HG03039 (cell line): ENCODE results near the gene TPSG1.
"Not testable (repeated sequence)": the region's sequence is repeated elsewhere in the genome, so short reads cannot be mapped to it uniquely, and the experiment has no call there.

ENCODE experiments used
- ATAC-seq: cut with Tn5 transposase; IDR thresholded peaks from one replicate; pipeline ENCODE4 v1.9.1; 2021; ENCODE audit warnings: mild to moderate bottlenecking, moderate library complexity; ENCODE audit not compliant: unreplicated experiment

Gene TPSG1

DNA sequence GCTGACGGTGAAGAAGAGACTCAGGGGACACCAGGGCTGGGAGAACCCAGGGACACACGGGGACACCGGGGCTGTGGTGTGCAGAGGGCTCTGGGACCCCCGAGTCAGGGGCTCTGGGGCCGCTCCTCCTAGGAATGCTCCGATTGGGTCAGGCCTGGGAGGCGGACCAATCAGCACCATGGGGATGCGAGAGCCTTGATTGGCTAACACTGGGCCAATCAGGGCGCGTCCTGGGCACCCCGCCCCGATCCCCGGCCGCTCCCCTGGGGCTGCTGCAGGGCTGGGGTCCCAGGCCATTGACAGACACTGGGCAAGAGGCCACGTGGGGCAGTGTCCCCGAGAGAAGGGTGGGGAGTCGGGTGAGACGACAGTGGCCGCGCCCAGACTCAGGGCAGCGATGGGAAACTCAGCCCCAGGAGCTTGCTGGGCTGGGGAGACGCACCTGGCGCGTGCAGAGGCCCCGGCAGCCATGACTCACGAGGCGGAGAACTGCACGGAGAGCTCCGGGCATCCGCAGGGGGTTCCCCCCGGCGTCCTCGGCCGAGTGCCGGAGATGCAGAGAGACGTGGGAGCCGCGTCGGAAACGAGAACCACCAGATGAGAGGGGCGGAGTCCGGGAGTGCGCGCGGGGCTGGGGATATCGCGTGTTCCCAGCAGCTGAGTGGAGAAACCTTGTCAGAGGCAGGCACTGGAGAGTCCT, 7.1 kb upstream of the TPSG1 start:
- ATAC-seq = not testable (repeated sequence)

DNA sequence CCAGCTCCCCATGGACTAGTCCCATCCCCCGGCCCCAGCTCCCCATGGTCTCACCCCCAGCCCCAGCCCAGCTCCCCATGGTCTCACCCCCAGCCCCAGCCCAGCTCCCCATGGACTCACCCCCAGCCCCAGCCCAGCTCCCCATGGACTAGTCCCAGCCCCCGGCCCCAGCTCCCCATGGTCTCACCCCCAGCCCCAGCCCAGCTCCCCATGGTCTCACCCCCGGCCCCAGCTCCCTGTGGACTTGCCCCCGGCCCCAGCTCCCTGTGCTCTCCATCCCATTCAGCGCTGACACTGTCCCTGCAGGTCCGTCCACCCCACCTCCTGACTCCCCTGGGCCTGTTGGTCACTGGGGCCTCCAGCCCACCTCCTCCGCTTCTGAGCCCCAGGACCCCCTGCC, 6.2 kb upstream of the TPSG1 start:
- not testable (repeated sequence) for ATAC-seq

DNA sequence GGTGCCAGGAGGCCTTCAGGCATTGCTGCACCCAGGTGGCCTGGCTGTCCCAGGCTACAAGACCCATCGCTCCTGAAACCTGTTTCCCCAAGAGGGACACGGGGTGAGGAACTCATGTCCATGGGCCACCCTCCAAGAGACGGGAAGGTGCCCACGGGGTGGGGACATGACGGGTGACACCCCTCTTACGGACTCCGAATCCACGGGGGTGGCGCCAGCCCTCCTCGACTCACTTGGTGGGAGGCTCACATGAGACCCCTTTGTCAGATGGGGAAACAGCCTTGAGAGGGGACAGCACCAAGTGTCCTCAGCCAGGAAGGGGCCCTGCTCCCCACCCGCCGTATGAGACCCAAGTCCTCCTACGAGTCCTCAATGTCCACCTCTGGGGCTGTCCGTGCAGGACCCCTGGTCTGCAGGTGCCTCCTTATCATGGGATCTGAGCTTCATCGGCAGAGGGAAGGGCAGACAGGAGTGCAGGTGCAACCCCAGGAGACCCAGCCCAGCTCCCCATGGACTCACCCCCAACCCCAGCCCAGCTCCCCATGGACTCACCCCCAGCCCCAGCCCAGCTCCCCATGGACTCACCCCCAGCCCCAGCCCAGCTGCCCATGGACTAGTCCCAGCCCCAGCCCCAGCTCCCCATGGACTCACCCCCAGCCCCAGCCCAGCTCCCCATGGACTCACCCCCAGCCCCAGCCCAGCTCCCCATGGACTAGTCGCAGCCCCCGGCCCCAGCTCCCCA, 5.6 kb upstream of the TPSG1 start:
- ATAC-seq = not testable (repeated sequence)

DNA sequence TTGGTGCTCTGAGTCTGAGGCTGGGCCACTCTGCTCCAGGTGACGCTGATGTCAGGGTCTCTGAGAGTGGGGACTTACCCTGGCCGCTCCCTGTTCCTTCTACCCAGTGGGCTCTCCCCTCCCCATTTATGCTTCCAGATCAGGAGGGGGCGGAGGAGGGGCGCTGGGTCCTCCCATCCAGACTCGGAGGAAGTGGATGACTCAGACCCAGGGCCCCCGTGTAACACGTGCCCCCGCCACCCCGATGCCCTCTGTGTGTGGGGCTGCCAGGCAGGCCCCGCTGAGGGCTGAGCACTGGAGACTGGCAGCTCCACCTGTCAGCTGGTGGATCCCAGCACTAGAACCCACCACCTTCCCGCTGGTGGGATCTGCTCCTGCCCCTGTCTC, 5.0 kb upstream of the TPSG1 start, which contains the start of gene TPSB2:
TSS of gene TPSB2 (minus strand) at position 101 of the 387 bp plus-strand sequence. CDS start 233 bp downstream, outside the sequence.
- not testable (repeated sequence) for ATAC-seq

DNA sequence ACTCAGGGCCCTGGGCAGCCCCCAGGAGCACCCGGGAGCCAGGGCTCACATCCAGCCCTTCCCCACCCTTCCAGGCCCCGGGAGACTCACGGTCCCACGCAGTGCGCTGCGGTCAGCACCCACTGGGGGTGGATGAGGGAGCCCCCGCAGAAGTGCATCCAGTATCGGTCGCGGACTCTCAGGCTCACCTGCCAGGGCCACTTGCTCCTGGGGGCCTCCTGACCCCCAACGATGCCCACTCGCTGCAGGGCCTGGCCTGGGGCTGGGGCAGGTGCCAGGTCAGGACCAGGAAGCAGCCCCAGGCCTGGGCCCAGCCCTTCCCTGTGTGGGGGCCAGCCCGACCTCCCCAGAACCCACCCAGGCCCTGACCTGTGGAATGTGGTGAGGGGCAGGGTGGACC, 4.4 kb upstream of the TPSG1 start:
- ATAC-seq = not testable (repeated sequence)

DNA sequence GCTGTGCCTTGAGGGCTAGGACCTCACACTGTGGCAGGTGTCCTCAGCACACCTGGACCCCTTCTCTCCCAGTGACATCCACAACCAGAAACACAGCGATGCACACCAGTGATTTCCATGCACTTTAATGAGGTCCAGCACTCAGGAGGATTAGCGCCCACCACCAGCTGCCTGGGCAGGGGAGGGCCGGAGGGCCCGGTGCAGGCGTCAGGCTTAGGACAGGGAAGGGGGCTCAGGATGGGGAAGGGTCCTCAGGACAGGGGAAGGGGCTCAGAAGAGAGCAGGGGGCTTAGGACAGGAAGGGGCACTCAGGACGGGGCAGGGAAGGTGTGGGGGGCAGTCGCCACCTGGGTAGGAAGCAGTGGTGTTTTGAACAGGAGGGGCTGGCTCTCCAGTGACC, 3.2 kb upstream of the TPSG1 start:
- not testable (repeated sequence) for ATAC-seq

DNA sequence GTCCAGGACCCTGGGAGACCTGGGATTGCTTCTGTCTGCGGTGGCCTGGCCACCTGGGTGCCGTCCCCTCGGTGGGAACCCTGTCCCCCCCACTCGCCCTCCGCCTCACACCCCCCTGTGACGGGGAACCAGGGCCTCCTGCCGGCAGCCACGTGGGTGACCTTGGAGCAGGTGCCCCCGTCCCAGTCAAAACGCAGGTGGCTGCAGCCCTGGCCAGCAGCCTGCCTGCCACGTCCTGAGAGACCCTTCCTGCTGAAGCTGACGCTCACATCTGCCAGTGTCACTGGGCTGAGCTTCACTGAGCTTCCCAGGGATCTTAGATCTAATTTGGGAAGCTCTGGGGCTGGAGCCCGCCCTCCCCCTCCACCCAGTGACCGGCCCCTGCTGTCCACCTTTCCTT, 1.6 kb upstream of the TPSG1 start:
- not testable (repeated sequence) for ATAC-seq

DNA sequence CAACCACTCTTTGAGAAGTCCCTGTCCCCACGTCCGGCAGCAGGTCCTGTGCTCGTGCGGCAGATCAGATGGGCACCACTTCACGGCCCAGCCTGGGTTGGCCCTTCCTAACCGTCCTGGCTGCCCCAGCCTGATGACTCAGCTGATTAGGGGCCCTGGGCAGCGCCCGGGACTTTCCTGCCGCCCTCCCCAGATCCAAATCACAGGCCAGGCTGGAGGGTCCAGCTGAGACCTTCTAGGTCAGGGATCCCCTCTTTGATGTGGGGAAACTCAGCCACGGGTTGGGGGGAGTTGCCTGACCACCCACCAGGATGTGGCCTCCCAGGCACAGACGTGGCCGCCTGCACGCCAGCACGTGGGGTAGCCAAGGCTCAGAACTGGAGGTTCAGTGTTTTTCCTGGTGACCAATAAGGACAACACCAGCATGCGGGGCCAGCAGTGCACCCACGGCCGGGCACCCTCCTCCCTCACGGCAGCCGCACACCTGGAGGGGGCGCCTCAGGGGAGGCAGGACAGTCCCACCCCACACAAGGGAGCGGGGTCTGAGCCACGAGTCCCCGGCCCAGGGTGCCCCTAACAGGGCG, 752 bp upstream of the TPSG1 start:
- ATAC-seq = not testable (repeated sequence)

DNA sequence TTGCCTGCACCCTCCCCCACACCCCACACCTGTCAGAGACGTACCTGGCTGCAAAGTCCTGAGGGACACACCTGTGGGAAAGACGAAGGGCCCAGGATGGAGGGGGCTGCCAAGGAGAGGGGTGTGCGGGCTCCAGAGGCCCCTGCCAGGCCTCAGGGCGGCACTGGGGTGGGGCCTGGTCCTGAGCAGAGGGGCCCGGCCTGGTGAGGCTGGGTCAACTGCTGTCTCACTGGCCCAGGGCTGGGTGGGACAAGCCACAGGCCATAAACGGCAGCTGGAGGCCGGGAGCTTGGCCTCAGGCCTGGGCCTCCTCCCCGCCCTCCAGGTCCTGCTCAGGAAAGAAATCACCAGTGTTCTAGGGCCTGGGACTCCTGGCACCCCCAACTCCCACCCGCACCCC, 510 bp downstream of the TPSG1 start:
- ATAC-seq = no peak

DNA sequence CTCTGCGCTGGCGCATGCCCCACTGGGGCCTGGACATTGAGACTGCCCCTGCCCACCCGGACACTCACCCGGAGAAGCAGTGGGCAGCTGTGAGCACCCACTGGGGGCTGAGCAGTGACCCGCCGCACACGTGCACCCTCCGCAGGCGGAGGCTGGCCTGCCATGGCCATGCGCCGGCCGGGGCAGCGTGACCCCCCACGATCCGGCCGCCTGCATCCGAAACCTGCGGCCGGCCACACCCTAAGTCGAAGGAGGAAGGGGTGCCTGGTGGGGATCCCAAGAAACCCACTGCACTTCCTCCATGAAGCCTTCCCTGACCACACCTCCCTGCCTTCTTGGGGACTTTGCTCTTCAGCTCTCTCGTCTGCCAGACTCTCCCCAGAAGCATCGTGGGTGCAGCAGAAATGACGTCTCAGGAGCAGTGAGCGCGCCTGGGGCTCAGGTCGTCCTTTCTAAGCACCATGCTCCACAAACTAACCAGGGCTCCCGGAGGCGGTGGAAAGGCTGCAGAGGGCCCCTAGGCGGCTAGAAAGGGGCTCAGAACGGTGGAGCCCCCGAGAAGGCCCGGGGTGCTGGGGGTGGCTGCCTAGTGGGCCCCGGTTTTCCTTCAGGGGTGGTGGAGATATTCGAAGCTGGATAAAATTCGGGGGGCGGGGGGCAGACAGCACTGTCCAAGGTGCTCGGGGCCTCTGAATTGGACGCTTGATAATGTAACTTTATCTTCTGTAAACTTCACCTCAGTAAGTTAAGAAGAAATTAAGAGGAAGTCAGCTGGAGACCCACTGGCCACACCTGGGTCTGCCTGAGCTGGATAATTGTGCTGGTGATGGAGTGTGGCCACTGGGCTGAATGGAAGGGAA, 1.5 kb downstream of the TPSG1 start:
- ATAC-seq = no peak

DNA sequence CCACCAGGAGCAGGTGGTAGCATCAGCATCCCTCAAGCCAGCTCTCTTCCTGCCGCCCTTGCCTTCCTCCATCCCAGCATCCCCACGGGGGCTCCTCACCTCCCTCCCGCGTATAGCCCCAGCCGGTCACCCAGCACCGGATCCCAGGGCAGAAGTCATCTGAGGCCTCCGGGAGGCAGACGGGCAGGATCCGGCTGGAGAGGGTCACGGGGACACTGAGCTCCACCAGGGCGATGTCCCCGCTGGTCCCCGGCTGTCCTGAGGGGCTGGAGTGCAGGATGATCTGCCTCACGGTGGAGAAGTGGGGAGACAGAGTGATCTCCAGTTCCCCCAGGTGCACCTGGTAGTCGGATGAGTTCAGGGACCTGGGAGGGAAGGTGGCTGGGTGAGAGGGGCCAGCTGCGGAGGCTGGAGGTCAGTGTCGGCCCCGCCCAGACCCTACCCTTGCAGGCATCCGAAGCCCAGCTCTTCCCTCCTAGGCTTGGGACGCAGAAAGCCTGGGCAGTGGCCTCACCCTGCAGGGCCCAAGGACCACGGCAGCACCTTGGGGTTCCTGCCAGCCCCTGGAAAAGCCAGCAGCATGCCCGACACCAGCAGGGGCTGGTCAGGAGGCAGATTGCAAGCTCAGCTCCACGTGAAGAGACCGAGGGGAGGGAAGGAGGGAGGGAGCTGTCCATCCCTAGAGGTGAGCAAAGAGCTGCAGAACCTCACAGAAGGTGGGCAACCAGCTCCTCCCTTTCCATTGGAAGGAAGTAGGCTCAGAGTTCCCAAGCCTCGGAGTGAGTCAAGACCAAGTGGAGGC, 2.3 kb downstream of the TPSG1 start:
- no peak for ATAC-seq

DNA sequence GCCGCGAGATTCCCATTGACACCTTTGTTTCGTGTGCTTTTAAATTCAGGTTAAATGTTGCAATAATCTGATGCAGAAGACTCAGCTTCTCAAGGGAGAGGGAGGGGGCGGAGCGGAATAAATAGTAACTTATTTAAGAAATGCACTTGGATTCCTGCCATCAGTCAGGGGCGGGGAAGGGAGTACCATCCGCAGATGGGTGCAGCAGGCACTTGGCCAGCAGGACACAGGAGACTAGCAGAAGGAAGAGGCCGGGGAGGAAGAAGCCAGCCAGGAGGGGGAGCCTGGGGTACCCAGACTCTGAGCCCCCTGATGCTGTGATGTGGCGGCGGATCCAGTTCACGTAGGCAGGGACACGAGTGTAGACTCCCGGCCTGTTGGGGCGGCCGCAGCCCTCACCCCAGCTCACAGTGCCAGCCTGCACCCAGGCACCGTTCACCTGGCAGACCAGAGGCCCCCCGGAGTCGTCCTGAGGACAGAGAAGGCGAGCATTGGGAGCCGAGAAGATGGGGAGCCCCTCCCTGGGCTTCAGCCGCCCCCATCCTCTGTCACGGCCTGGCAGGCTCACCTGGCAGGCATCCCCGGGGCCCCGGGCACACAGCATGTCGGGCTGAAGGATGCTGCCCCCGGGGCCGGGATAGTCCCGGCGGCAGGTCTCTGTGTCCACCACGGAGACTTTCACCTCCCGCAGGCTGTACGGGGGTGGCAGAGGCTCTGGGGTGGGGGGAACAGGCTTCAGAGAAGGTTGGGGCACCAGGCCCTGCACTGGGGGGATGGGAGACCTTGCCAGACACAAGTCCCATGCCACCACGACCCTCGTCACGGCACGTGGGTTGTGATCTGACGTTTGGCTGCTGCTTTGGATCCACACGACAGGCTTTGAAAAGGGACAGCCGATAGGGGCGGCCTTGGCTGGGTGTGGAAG, 3.2 kb downstream of the TPSG1 start:
- no peak for ATAC-seq

DNA sequence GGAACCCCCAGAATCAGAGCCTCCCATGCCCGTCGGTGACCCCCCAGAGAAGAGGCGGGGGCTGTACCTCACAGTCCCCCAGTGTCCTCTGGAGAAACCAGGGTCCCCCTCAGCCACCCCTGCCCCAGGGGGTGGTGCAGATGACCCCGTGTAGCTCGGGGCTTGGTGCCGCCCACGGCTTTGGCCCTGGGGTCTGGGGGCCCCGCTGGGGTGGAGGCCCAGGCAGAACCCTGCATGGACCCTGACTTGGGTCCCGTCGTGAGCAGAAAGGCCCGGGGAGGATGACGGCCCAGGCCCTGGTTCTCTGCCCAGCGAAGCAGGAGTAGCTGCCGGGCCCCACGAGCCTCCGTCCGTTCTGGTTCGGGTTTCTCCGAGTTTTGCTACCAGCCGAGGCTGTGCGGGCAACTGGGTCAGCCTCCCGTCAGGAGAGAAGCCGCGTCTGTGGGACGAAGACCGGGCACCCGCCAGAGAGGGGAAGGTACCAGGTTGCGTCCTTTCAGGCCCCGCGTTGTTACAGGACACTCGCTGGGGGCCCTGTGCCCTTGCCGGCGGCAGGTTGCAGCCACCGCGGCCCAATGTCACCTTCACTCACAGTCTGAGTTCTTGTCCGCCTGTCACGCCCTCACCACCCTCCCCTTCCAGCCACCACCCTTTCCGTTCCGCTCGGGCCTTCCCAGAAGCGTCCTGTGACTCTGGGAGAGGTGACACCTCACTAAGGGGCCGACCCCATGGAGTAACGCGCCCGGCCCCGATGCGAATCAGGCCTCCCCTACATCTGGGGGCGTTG, 4.0 kb downstream of the TPSG1 start:
- no peak for ATAC-seq

DNA sequence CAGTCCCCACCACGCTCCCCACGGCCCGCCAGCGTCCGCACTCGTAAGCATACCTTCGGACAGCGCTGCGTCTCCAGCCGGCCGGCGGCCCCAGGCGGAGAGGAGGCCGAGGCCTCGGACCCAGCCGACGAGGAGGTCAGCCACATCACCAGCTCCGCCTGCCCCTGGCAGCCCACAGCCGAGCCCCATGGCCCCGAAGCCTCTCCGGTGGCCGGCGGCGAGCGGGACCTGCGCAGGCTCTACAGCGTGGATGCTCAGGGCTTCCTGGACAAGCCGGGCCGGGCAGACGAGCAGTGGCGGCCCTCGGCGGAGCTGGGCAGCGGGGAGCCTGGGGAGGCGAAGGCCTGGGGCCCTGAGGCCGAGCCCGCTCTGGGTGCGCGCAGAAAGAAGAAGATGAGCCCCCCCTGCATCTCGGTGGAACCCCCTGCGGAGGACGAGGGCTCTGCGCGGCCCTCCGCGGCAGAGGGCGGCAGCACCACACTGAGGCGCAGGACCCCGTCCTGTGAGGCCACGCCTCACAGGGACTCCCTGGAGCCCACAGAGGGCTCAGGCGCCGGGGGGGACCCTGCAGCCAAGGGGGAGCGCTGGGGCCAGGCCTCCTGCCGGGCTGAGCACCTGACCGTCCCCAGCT, 4.9 kb downstream of the TPSG1 start:
- no peak for ATAC-seq

DNA sequence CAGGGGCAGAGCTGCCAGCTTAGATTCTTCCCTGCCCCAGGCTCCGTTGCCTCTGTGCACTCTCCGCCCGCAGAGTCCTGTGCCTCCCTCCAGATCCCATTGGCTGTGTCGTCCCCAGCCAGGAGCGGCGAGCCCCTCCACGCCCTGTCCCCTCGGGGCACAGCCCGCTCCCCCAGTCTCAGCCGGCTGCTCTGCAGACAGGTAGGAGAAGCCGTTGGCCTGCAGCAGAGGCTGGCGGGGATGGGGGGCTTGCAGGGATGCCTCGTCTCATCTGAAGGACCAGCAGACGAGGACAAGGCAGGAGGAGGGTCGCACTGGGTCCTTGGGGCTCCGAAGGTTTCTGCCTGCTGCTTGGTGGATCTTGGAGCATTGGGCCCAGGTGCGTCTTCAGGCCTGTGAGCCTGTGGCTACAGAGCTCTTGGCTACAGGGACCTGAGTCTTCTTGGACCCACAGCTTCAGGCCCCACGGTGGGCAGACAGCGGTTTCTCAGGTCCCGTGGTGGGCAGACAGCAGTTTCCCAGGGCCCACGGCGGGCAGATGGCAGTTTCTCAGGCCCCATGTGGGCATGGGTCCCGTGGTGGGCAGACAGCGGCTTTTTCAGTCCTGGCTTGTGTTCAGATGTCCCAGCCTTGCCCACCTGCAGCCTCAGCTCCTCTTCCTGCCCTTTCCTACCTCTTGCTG, 6.0 kb downstream of the TPSG1 start:
- no peak for ATAC-seq

DNA sequence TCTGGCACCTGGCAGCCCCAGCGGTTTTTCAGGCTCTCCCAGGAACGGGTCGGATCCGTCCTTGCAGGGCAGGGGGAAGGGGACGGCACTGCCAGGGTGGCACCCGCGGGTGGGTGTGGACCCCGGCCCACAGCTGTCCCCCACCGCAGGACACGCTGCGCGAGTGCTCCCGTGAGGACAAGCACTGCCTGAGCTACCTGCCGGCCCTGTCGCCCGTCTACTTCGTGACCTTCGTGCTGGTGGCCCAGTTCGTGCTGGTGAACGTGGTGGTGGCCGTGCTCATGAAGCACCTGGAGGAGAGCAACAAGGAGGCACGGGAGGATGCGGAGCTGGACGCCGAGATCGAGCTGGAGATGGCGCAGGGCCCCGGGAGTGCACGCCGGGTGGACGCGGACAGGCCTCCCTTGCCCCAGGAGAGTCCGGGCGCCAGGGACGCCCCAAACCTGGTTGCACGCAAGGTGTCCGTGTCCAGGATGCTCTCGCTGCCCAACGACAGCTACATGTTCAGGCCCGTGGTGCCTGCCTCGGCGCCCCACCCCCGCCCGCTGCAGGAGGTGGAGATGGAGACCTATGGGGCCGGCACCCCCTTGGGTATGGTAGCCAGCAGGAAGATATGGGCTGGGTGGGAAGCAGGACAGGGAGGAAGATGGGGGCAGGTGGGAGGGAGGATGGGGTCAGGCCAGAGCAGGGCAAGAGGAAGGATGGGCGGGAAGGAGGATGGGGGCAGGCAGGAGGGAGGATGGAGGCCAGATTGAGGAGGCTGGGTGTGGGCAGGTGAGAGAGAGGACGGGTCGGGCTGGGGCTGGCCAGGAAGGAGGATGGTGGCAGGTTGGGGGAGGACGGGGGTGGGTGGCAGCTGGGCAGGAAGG, 6.8 kb downstream of the TPSG1 start:
- no peak for ATAC-seq
